ENCODE measurements around the gene GRIN1.

GRIN1 gene

DNA sequence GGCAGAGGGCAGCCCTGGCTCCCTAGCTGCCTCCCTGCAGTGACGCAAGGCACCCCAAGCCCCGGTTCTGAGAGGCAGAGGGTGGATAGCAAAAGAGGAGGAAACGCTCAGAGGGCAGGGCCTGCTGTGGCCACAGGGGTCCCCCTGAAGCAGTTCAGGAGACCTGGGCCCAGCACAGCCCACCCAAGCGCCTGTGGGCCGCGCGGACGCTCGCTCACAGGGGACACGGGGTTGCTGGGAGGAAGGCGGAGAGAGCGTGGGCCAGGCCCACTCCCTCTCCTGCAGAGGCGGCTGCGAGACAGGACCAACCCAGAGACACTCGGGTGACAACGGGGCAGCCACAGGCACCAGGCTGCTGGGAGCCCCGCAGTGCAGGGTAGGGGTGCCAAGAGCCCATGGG lies 40.8 kb downstream of the GRIN1 start:
- no peak for TF ChIP-seq EZH2phosphoT487 (conservative IDR thresholded peaks at IDR 0.05; ENCODE audit: low read length)
- no peak for TF ChIP-seq CTCF (IDR thresholded peaks at IDR 0.05; ENCODE audit: insufficient read depth, low read length, poor library complexity, severe bottlenecking)
- no peaks in the 10 kb centered on the region for H3F3A ChIP-seq (ENCODE audit: insufficient read depth)
- H3K4me3 ChIP-seq (ENCODE audit: insufficient read depth, low read length, poor library complexity, severe bottlenecking) = no peak overlapping the region
- H3K9ac ChIP-seq (ENCODE audit: low read length) = no peak overlapping the region
- H2AFZ ChIP-seq (ENCODE audit: low read depth, low read length, severe bottlenecking) = no peak overlapping the region
- H3K36me3 ChIP-seq (ENCODE audit: low read length) = no peaks in the 10 kb centered on the region
- no peak overlapping the region for H3K27ac ChIP-seq (ENCODE audit: low read depth, low read length)
- H4K20me1 ChIP-seq (ENCODE audit: low read depth, low read length) = no peaks in the 10 kb centered on the region
- H3K9me2 ChIP-seq (replicated peaks; ENCODE audit: insufficient read depth, low read length) = no peaks in the 10 kb centered on the region
- no peaks in the 10 kb centered on the region for H3K9me3 ChIP-seq (ENCODE audit: insufficient read depth, low read length)
- no peaks in the 10 kb centered on the region for H3K27me3 ChIP-seq (ENCODE audit: low read length)
- no peak overlapping the region for H3K4me2 ChIP-seq (ENCODE audit: low read depth, low read length, poor library complexity, severe bottlenecking)
- H3K79me2 ChIP-seq (ENCODE audit: insufficient read depth, low read length) = no peaks in the 10 kb centered on the region

GRCh38 chr9:137180491-137180890 lies 41.5 kb downstream of the GRIN1 start:
- Histone ChIP-seq H3K4me2 (ENCODE audit: low read depth, low read length, poor library complexity, severe bottlenecking) (no peak overlapping the region), H3K9me3 (ENCODE audit: insufficient read depth, low read length) (no peaks in the 10 kb centered on the region), H3F3A (ENCODE audit: insufficient read depth) (no peaks in the 10 kb centered on the region), H3K27ac (ENCODE audit: low read depth, low read length) (no peak overlapping the region), H3K9me2 (replicated peaks; ENCODE audit: insufficient read depth, low read length) (no peaks in the 10 kb centered on the region), H3K27me3 (ENCODE audit: low read length) (no peaks in the 10 kb centered on the region), H2AFZ (ENCODE audit: low read depth, low read length, severe bottlenecking) (no peak overlapping the region), H3K79me2 (ENCODE audit: insufficient read depth, low read length) (no peaks in the 10 kb centered on the region), H3K4me3 (ENCODE audit: insufficient read depth, low read length, poor library complexity, severe bottlenecking) (no peak overlapping the region), H4K20me1 (ENCODE audit: low read depth, low read length) (no peaks in the 10 kb centered on the region), H3K36me3 (ENCODE audit: low read length) (no peaks in the 10 kb centered on the region), H3K9ac (ENCODE audit: low read length) (no peak overlapping the region)
- TF ChIP-seq CTCF (IDR thresholded peaks at IDR 0.05; ENCODE audit: insufficient read depth, low read length, poor library complexity, severe bottlenecking) = no peak
- no peak for TF ChIP-seq EZH2phosphoT487 (conservative IDR thresholded peaks at IDR 0.05; ENCODE audit: low read length)

DNA sequence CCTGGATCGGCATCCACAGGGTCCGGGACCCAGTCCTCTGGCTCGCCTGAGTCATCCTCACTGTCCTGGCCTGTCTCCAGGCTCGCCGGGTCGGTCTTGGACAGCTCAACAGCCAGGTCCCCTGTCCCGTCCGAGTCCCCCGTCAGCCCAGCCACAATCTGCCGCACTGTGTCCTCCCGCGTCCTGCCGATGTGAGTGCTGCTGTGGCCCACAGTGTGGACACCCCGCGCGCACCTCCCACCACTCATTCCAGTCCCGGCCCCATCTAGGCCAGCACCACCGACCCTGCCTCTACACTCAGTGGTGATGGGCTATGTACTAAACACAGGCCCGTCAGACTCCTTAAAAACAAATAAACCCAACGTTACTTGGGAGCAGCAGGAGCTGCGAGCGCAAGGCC lies 42.7 kb downstream of the GRIN1 start:
- Histone ChIP-seq H3K9me2 (replicated peaks; ENCODE audit: insufficient read depth, low read length) (no peaks in the 10 kb centered on the region), H3K9me3 (ENCODE audit: insufficient read depth, low read length) (no peaks in the 10 kb centered on the region), H3K4me2 (ENCODE audit: low read depth, low read length, poor library complexity, severe bottlenecking) (no peak overlapping the region), H3K27ac (ENCODE audit: low read depth, low read length) (no peak overlapping the region), H3K36me3 (ENCODE audit: low read length) (no peaks in the 10 kb centered on the region), H3F3A (ENCODE audit: insufficient read depth) (no peaks in the 10 kb centered on the region), H3K4me3 (ENCODE audit: insufficient read depth, low read length, poor library complexity, severe bottlenecking) (no peak overlapping the region), H3K27me3 (ENCODE audit: low read length) (no peaks in the 10 kb centered on the region), H4K20me1 (ENCODE audit: low read depth, low read length) (no peaks in the 10 kb centered on the region), H3K9ac (ENCODE audit: low read length) (no peak overlapping the region), H3K79me2 (ENCODE audit: insufficient read depth, low read length) (no peaks in the 10 kb centered on the region), H2AFZ (ENCODE audit: low read depth, low read length, severe bottlenecking) (no peak overlapping the region)
- TF ChIP-seq CTCF (IDR thresholded peaks at IDR 0.05; ENCODE audit: insufficient read depth, low read length, poor library complexity, severe bottlenecking) = no peak
- TF ChIP-seq EZH2phosphoT487 (conservative IDR thresholded peaks at IDR 0.05; ENCODE audit: low read length) = no peak

DNA sequence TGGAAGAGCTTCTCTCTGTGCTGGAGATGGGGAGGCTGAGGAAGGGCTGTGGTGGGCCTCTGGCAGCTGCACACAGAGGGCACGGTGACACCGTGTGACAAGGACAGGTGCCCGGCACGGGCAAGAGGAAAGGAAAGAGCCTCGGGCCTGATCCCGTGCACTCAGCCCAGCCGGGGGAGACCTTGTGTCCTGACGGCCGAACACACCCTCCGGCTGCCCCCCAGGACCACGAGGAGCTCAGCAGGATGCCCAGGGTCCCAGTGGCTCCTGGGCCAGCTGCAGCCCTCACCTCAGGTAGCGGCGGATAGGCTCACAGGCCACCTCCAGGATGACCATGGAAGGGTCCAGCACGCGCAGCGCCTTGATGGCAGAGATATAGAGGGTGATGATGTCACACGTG lies 43.9 kb downstream of the GRIN1 start:
- H3K27me3 ChIP-seq (ENCODE audit: low read length) = no peaks in the 10 kb centered on the region
- no peak overlapping the region for H3K4me3 ChIP-seq (ENCODE audit: insufficient read depth, low read length, poor library complexity, severe bottlenecking)
- TF ChIP-seq EZH2phosphoT487 (conservative IDR thresholded peaks at IDR 0.05; ENCODE audit: low read length) (no peak), CTCF (IDR thresholded peaks at IDR 0.05; ENCODE audit: insufficient read depth, low read length, poor library complexity, severe bottlenecking) (no peak)
- no peak overlapping the region for H3K27ac ChIP-seq (ENCODE audit: low read depth, low read length)
- no peak overlapping the region for H3K4me2 ChIP-seq (ENCODE audit: low read depth, low read length, poor library complexity, severe bottlenecking)
- H3K9me3 ChIP-seq (ENCODE audit: insufficient read depth, low read length) = no peaks in the 10 kb centered on the region
- H3K79me2 ChIP-seq (ENCODE audit: insufficient read depth, low read length) = peaks cover 9% of the 10 kb centered on the region
- H4K20me1 ChIP-seq (ENCODE audit: low read depth, low read length) = no peaks in the 10 kb centered on the region
- no peaks in the 10 kb centered on the region for H3K9me2 ChIP-seq (replicated peaks; ENCODE audit: insufficient read depth, low read length)
- H3K9ac ChIP-seq (ENCODE audit: low read length) = no peak overlapping the region
- no peaks in the 10 kb centered on the region for H3K36me3 ChIP-seq (ENCODE audit: low read length)
- H3F3A ChIP-seq (ENCODE audit: insufficient read depth) = no peaks in the 10 kb centered on the region
- H2AFZ ChIP-seq (ENCODE audit: low read depth, low read length, severe bottlenecking) = no peak overlapping the region

All from SU-DHL-6 (cell line).